LNCaP clone FGC (cell line): ENCODE data around the gene INSYN2B.

Experiments
- DNase-seq: peaks from one replicate; pipeline ENCODE4 v3.0.0-alpha.2; 2011; ENCODE audit warnings: low read depth
- H3K4me3 ChIP-seq: 2 replicates; pipeline ENCODE4 v1.5.1; 2011; ENCODE audit warnings: mild to moderate bottlenecking, low read depth, low read length, control low read depth
- CTCF ChIP-seq: IDR thresholded peaks from 2 replicates; pipeline ENCODE4 v1.5.1; 2012; ENCODE audit warnings: mild to moderate bottlenecking; ENCODE audit not compliant: control insufficient read depth, insufficient read depth; ENCODE audit errors: extremely low read depth

The INSYN2B gene

DNA sequence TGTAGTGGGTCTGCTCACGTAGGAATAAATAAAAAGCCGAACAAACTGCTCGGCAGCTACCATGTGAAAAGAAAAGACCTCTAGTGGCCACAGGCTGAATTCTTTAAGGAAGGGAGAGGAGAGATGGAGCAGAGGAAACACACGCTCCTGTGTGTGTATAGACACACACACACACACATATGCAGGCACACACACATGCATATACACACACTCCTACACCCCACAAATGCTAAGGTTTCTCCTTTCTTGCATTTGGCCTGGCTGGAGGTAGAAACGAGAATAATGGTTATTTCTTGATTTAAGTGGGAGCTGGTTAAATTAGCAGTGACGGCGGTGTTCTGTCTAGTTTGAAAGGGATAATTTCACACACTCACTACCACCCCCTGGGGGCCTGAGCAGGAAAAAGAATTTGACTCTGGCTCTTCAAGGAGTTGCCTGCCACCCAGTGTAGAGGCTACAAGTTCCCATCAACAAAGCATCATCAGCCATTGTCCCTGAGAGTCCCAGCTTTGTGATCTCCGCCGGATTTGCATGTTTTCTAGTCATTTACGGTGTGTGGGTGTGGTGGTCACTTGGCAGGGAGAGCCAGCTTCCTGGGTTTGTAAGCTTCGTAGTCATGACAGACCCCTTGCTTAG is at the start of gene INSYN2B:
Gene INSYN2B, minus strand, starts transcription at position 78 of the 636 bp plus-strand sequence. CDS start 96,597 bp downstream, outside the sequence.
- no peak within 1 kb of the TSS for H3K4me3 ChIP-seq
- peak; percentile 78 for TF ChIP-seq CTCF
- peak; percentile 48 for DNase-seq

DNA sequence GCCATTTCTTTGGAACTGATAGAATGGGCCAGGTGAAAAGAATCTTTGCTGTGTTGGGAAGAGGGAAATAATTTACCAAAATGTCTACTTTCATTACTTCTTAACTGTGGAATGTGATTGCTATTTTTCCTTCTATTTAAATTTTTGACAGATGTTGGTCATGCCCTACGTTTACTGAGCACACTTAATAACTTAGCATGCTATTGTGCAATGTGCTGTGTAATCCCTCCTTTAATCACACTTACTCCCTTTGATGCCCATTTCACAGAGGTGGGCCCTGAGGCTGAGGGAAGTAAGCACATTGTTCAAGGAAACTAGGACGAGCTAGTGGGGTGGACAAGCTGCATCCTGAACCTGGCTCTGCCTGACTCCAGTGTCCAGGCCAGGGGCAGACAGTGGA is 47.8 kb upstream of the INSYN2B start:
- DNase-seq = no peak
- TF ChIP-seq CTCF = no peak

GRCh38 chr5:170025853-170026252 is 45.6 kb upstream of the INSYN2B start:
- H3K4me3 ChIP-seq = no peak overlapping the region
- no peak for TF ChIP-seq CTCF

More for the DNA sequence above, 47.8 kb upstream of the INSYN2B start:
- H3K4me3 ChIP-seq = no peak overlapping the region

DNA sequence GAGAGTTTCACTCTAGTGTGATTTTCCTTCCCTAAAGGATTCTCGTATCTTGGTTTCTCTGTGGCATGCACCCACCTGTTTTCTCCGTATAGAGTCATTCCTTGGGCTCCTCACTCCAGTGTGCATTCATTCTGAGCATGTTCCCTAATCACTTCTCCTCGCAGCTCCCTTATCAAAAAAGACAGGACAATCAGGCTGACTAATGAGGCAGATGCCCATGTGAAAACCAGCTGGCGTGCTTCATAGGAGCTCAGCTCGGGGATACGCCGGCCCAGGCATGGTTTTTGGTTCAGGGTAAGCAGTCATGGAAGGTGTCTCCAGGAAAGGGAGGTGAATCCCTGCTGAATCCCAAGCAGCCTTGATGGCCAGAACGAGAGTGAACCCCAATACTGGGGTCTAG is 41.2 kb upstream of the INSYN2B start:
- TF ChIP-seq CTCF = no peak
- no peak overlapping the region for H3K4me3 ChIP-seq
- DNase-seq = no peak

More at GRCh38 chr5:170025853-170026252, 45.6 kb upstream of the INSYN2B start:
- no peak for DNase-seq

GRCh38 chr5:170020423-170020822 is 40.1 kb upstream of the INSYN2B start:
- DNase-seq = no peak
- H3K4me3 ChIP-seq = no peak overlapping the region
- TF ChIP-seq CTCF = no peak

DNA sequence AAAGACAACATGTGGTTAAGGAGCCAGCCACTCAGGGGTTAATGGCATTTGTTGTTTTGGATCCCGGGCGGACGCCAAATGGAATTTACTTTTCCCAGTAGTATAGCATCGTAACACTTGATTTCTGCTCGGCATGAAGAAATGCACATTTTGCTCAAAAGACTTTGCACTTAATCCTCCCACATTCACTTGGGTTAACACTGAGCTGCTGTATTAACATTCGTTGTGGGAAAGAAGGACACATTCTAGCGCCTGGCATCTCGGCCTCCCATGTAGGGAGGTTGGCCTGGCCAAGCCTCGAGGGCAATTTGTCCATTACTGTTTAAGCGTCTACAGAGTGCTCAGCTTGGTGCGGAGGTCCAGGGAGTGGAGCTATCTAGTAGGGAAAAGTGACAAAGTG is 32.3 kb upstream of the INSYN2B start:
- TF ChIP-seq CTCF = no peak
- no peak for DNase-seq
- H3K4me3 ChIP-seq = no peak overlapping the region

GRCh38 chr5:170011751-170012150 is 31.5 kb upstream of the INSYN2B start:
- no peak for TF ChIP-seq CTCF
- H3K4me3 ChIP-seq = no peak overlapping the region
- DNase-seq = no peak
